H4 (cell line): ENCODE results near the gene TAOK2. TPM values are rescaled to one million over a fixed set of nuclear protein-coding genes. Genes with fewer than 3 reads are reported as not detected.
"Not testable (repeated sequence)": the region's sequence is repeated elsewhere in the genome, so short reads cannot be mapped to it uniquely, and the experiment has no call there.

Experiments
- DNase-seq: peaks from one replicate; pipeline ENCODE4 v3.0.0-alpha.2; 2015; ENCODE audit warnings: low spot score
- total RNA-seq: library from RNA; depleted of rRNA; stranded (reverse); fragments of >200 nt; shearing (Covaris generic); gene quantifications from 2 replicates; pipeline ENCODE4 v1.2.3, GENCODE V29; 2014; rRNA removed

TAOK2 gene
- total RNA-seq, 1 experiment from 2014 or later: 11.6 TPM

DNA sequence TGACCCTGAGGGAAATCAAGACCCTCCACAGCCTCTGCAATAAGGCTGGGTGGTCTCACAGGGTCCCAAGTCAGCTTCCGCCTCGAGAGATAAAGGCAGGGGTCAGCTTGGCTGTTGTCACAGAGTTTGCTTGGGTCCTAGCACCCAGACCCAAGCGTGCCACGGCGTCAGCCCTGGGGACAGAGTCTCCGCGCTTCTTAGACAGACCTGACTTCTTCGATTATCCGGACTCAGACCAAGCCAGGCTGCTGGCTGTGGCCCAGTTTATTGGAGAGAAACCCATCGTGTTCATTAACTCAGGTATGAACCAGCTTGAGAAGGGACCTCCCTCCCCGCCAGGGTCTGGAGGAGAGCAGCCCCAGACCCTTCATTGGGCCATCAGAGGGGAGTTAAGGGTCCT lies 49.9 kb downstream of the TAOK2 start:
- no peak for DNase-seq

GRCh38 chr16:30024451-30024850 lies 50.8 kb downstream of the TAOK2 start:
- DNase-seq: no peak

DNA sequence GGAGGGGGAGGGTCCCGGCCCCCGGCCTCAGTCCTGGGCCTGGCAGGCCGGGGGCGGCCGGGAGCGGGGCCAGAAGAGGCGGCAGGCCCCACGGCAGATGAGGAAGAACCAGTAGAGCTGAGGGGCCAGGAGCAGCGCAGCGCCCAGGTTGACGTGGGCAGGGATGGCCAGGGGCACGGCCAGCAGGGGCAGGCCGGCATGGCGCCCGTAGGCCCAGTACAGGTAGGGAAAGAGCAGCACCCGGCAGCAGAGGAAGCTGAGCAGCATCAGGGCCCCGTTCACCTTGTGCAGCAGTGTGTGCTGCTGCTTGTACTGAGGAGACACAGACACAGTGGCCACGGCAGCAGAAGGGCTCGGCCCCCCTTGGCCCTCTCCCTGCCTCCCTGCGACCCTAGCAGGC lies 51.5 kb downstream of the TAOK2 start:
- no peak for DNase-seq

DNA sequence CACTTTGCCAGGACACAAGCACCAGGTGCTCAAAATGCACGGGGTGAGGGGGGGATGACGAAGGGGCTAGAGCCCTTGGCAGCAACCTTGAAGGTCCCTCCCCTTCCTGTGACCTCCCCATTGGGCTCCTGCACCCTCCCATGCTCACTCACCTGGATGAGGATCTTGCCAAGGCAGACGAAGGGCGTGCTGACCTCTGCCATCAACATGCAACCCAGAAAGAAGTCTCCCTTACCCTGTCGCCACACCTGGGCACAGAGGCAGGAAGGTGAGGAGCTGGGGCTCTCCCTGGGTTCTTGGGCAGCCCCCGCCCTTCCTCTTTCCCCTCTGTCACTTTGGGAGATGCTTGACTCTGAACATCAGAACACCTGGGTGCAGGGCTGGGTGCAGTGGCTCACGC lies 51.9 kb downstream of the TAOK2 start:
- DNase-seq: no peak

DNA sequence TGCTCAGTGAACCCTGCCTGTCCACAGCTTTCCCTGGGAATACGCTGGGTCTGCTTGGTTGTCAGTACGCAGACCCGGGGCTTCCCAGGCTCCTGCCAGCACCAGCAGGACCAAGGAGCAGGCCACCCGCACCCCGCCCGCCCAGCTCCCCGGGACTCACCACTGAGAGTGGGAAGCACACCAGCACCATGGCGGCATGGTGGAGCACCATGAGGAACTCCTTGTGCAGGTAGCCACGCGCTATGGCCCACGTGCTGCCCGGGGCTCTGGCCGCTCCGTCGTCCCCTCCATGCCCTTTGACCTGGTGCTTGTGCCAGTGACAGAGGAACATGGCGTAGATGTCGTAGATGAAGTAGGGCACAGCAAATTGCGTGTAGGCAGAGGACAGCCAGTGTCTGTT lies 52.8 kb downstream of the TAOK2 start:
- DNase-seq: no peak

DNA sequence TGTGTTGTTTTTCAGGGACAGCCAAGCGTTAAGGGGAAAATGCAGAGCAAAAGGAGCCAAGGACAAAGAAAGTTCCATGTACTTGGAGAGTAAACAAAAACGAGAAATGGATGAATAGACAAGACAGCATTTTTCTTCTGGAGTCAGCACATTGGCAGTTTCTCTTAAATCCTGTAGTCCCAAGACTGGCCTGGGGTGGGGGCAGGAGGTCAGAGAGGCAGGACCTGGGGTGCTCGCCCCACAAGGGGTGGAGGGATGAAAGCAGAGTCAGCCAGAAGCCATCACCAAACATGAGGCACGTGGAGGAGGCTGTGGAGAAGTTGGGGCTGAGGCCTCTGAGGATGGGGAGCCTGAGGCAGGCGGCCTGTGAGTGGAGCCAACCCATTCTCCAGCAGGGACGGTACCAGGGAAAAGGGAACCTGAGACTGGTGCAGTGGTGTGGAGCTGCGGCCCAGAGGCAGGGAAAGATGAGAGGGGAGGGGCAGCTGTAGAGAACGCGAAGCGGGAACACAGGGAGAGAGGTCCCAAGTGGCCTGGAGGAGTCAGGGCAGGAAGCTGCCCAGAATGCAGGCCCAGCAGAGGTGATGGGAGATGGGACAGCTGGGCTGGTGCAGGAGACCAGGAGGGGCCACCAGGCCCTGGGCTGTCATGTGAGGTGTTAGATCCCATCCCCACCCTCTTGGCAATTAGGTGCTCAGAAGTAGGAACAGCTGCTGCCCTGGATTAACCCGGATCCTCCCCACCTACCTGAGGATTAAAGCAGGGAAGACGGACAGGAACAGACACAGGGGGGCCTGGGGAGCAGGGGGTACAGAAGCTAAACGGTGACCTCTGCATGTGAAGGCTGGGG lies 54.1 kb downstream of the TAOK2 start:
- no peak for DNase-seq

DNA sequence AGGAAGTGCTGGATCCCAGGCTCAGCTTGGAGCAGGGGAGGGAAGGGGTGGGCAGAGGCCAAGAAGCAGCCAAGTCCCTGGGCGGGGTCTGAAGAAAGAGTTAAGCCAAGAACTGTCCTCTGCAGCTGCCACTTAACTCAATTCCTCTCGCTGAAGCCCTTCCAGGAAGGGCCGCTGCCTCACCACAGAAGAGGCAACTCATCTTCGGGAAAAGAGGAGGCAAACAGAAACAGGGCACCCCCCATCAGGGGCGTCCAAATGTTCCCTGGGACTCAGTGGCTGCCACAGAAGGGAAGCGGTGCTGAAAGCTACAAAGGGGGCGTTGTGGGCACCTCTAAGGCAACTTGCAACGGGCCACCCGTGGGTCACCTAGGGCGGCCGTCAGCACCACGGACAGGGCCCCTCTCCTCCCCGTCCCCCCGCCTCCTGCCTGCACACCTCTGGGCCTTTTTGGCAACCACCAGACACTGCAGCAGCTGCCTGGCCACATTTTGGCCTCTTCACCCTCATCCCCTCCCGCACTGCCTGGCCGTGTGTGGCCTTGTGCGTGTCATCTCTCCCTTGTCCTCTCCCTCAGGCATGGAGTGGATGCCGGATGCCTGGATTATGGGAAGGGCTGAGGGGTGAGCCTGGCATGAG lies 54.9 kb downstream of the TAOK2 start:
- DNase-seq: no peak

GRCh38 chr16:30030011-30030685 lies 56.5 kb downstream of the TAOK2 start:
- DNase-seq: no peak

DNA sequence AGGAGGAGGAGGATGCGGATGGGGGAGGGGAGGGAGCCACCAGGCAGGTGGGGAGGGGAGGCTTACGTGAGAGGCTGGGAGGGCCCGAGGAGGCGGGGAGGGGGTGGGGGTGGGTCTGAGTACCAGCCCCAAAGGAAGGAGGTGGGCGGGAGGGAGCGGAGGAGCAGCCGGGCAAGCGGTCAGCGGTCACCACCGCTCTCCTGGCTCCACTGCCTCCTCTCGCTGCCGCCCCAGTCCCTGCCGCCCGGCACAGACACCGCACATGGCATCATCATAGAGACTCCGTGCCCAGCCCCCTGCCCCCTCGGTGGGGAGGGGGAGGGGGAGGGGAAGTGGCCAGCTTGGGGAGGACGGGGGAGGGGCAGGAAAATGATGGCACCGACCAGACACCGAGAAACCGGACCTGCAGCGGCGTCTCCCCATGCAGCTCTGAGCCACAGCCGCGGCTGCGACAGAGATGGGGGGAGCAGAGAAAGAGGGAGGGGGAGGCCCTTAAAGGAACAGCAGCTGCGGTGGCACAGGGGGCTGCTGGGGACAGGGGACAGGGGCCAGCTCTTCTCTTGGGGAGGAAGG lies 57.3 kb downstream of the TAOK2 start, which contains the start of gene TLCD3B:
TLCD3B (minus strand) TSS at position 431 of the 573 bp plus-strand sequence. CDS start 744 bp downstream, outside the sequence.
- no peak for DNase-seq

DNA sequence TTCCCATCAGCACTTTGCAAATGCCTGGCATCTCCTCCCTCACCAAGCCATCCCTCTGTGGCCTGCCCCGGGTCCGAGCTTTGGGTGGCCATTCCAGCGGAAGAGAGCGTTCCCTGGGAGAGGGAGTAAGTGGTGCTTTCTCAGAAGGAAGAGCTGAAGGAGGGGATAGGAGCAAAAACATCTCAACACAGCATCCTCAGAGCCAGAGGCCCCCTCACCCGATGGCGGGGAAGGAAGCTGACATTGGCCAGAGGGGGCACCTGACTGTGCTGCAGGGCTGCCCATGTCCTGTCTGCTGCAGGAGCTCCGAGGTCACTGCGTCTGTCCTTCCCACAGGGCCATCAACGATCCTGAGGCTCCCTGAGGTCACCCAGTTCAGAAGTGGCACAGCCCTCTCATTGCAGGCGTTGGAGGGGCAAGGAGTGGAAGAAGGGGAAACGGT lies 57.8 kb downstream of the TAOK2 start:
- no peak for DNase-seq

DNA sequence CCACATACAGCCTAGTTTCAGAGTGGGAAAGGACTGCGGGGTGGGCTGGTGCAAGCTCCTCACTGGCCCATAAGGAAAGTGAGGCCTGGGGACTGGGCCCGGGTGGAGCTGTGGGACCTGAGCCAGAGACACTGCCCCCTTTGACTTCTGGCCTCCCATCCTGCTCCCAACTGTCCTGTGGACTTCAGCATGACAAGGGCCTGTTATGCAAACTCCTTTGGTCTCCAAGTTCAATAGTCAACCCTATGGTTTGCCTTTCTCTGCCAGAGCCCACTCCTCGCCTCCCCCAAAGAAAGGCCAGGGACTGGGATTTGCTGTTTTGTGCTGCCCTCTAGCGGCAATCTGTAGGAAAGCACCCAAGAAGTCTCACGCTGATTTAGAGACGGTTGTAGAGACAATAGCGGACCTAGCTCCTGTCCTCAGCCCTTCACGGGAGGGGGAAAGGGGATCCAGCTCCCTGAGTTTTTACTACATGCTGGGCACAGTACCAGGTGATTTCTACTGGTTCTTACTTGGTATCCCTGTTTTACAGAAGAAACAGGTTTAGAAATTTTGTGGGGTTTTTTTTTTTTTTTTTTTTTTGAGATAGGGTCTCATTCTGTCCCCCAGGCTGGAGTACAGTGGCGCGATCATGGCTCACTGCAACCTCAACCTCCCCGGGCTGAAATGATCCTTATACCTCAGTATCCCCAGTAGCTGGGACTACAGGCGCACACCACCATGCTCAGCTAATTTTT lies 58.6 kb downstream of the TAOK2 start:
- DNase-seq: peak; percentile 60

GRCh38 chr16:30033270-30033669 lies 59.6 kb downstream of the TAOK2 start:
- DNase-seq: no peak

GRCh38 chr16:30040221-30040620 lies 66.6 kb downstream of the TAOK2 start:
- DNase-seq: no peak

DNA sequence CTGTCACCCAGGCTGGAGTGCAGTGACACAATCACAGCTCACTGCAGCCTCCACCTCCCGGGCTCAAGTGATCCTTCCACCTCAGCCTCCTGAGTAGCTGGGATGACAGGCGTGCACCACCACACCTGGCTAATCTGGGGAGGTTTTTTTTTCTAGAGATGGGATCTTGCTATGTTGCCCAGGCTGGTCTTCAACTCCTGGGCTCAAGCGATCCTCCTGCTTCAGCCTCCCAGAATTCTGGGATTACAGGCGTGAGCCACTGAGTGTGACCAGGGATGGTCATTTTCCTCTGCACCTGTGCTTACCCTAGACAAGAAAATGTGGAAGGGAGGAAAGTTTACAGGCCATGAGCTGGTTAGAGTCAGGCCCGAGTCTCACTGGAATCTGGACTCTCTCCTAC lies 67.0 kb downstream of the TAOK2 start:
- DNase-seq: not testable (repeated sequence)

GRCh38 chr16:30041841-30042240 lies 68.2 kb downstream of the TAOK2 start:
- no peak for DNase-seq

Other genes starting within 250 kb of the TAOK2 start
- 3.5 and 4.6 TPM in 2 replicates for gene C16orf54, start 227.9 kb upstream of the TAOK2 start, total RNA-seq
- gene ZG16, start 195.6 kb upstream of the TAOK2 start, total RNA-seq: not detected in 2 replicates
- gene KIF22, start 183.1 kb upstream of the TAOK2 start, total RNA-seq: 60.9 and 72.7 TPM in 2 replicates
- 84.6 and 135 TPM in 2 replicates for gene MAZ, start 167.3 kb upstream of the TAOK2 start, total RNA-seq
- gene PRRT2, start 161.7 kb upstream of the TAOK2 start, total RNA-seq: 0.14 and 1.0 TPM in 2 replicates
- 43.4 and 46.3 TPM in 2 replicates for gene PAGR1, start 157.7 kb upstream of the TAOK2 start, total RNA-seq
- 83.0 and 87.2 TPM in 2 replicates for gene MVP, start 153.4 kb upstream of the TAOK2 start, total RNA-seq
- 52.8 and 58.4 TPM in 2 replicates for gene CDIPT, start 110.6 kb upstream of the TAOK2 start, total RNA-seq
- gene SEZ6L2, start 74.3 kb upstream of the TAOK2 start, total RNA-seq: 6.8 and 10.0 TPM in 2 replicates
- gene ASPHD1, start 73.4 kb upstream of the TAOK2 start, total RNA-seq: 3.6 and 6.9 TPM in 2 replicates
- gene KCTD13, start 47.6 kb upstream of the TAOK2 start, total RNA-seq: 3.3 and 7.4 TPM in 2 replicates
- gene TMEM219, start 11.8 kb upstream of the TAOK2 start, total RNA-seq: 60.8 and 85.4 TPM in 2 replicates
- 18.2 and 24.8 TPM in 2 replicates for gene HIRIP3, start 21.7 kb downstream of the TAOK2 start, total RNA-seq
- gene INO80E, start 22.4 kb downstream of the TAOK2 start, total RNA-seq: 85.3 and 87.1 TPM in 2 replicates
- 0.12 TPM in 1 of 2 replicates, not detected in the other for gene DOC2A, start 37.2 kb downstream of the TAOK2 start, total RNA-seq
- not detected in 2 replicates for gene C16orf92, start 49.3 kb downstream of the TAOK2 start, total RNA-seq
- gene TLCD3B, start 57.4 kb downstream of the TAOK2 start, total RNA-seq: 0.04 TPM in 1 of 2 replicates, not detected in the other
- 1,896 and 1,920 TPM in 2 replicates for gene ALDOA, start 91.9 kb downstream of the TAOK2 start, total RNA-seq
- 117 and 139 TPM in 2 replicates for gene PPP4C, start 102.1 kb downstream of the TAOK2 start, total RNA-seq
- not detected in 2 replicates for gene TBX6, start 118.1 kb downstream of the TAOK2 start, total RNA-seq
- gene YPEL3, start 122.3 kb downstream of the TAOK2 start, total RNA-seq: 4.1 and 6.7 TPM in 2 replicates
- not detected in 2 replicates for gene GDPD3, start 139.7 kb downstream of the TAOK2 start, total RNA-seq
- 18.3 and 26.6 TPM in 2 replicates for gene MAPK3, start 149.4 kb downstream of the TAOK2 start, total RNA-seq
- gene CORO1A, start 209.7 kb downstream of the TAOK2 start, total RNA-seq: 7.3 and 7.9 TPM in 2 replicates
- 177 and 278 TPM in 2 replicates for gene BOLA2B, start 219.8 kb downstream of the TAOK2 start, total RNA-seq
- gene SLX1A, start 220.0 kb downstream of the TAOK2 start, total RNA-seq: 24.7 and 61.0 TPM in 2 replicates
- gene SULT1A3, start 225.4 kb downstream of the TAOK2 start, total RNA-seq: 2.3 and 4.0 TPM in 2 replicates